Body of pancreas (tissue), 4 donors: Measurements from ENCODE around the gene GRID1. TPM values are rescaled to one million over a fixed set of nuclear protein-coding genes. Genes with fewer than 3 reads are reported as not detected.

Experiments used
- ATAC-seq: fragments of 150-250 bp; one replicate; pipeline ENCODE4 v1.9.1; 2016
- DNase-seq, 4 donors: peaks; one replicate each; pipeline ENCODE4 v3.0.0-alpha.2; 2019
- H3K27ac ChIP-seq, 4 donors: fragments of 200-600 bp; sonication (generic); 1 replicate in 3 of 4; 2 replicates in 1 of 4; pipeline versions ENCODE4 v1.5.1 to v1.6.1; 2016 to 2019; ENCODE audit warnings: mild to moderate bottlenecking in 1 of 4, mixed read lengths in 1 of 4, moderate library complexity in 1 of 4
- H3K27me3 ChIP-seq, 2 donors: fragments of 200-600 bp; sonication (generic); one replicate each; pipeline ENCODE4 v1.6.0; 2016; ENCODE audit warnings: mild to moderate bottlenecking in 1 of 2
- H3K36me3 ChIP-seq, 2 donors: fragments of 200-600 bp; sonication (generic); replicated peaks in 1 of 2; 2 replicates each; pipeline ENCODE4 v1.5.1; 2016; ENCODE audit warnings: low read depth in 2 of 2; ENCODE audit not compliant: insufficient read depth in 1 of 2
- H3K4me1 ChIP-seq: fragments of 200-600 bp; sonication (generic); one replicate; pipeline ENCODE4 v1.6.0; 2016
- H3K4me3 ChIP-seq, 2 donors: fragments of 200-600 bp; sonication (generic); 1 replicate in 1 of 2; 2 replicates in 1 of 2; pipeline ENCODE4 v1.5.1; 2016 to 2019
- H3K9me3 ChIP-seq, 3 donors: fragments of 200-600 bp; sonication (generic); 1 replicate in 2 of 3; 2 replicates in 1 of 3; pipeline ENCODE4 v1.5.1; 2016
- CTCF ChIP-seq, 7 experiments: fragments of 450-650 bp in 4 of 7; fragments of 200-600 bp in 3 of 7; sonication (generic) in 3 of 7; IDR thresholded peaks; one replicate each; pipeline ENCODE4 v1.5.1; 2016 to 2019; ENCODE audit warnings: antibody characterized with exemption in 7 of 7
- POLR2A ChIP-seq, 3 donors: fragments of 450-650 bp; IDR thresholded peaks; one replicate each; pipeline ENCODE4 v1.6.1; 2016; ENCODE audit warnings: antibody characterized with exemption in 3 of 3, mild to moderate bottlenecking in 2 of 3
- WGBS, 2 donors: methylation state at CpG; one replicate each; pipeline ENCODE4 v1.1.5; 2017; 5-methylcytosine and 5-hydroxymethylcytosine counted together
- intact Hi-C: fragments of 100-400 bp; cut with DNase I; formaldehyde crosslinking; loops from one replicate; pipeline ENCODE4 v1.15.1; 2023
- total RNA-seq, 2 donors: library from RNA; depleted of rRNA; stranded (reverse); fragments of >200 nt; gene quantifications; one replicate each; pipeline ENCODE4 v1.1.0, GENCODE V29; 2016

GRID1 gene
- total RNA-seq, 2 donors from 2014 or later = 1.0 to 1.6 TPM

GRCh38 chr10:86402283-86402941 lies 35.8 kb upstream of the GRID1 start:
- H3K4me1 ChIP-seq = peaks cover 37% of the 10 kb centered on the region
- H3K27ac ChIP-seq = peak overlapping the region; percentile 39 to 94 (median 74)
- DNase-seq = peak in 1 of 4 donors; percentile 43
- no peaks in the 10 kb centered on the region for H3K27me3 ChIP-seq
- 25 to 43% methylated on average over 16 to 18 of the region's 18 CpGs for WGBS, 2 donors
- no peak for ATAC-seq
- H3K9me3 ChIP-seq = no peaks in the 10 kb centered on the region
- H3K36me3 ChIP-seq = no peaks in the 10 kb centered on the region
- intact Hi-C loops = no loop called here
- H3K4me3 ChIP-seq = no peak overlapping the region
- TF ChIP-seq POLR2A (IDR thresholded peaks at IDR 0.05) (peak in 1 of 3 donors; percentile 25), CTCF (IDR thresholded peaks at IDR 0.05) (no peak)

GRCh38 chr10:86401588-86402282 lies 35.1 kb upstream of the GRID1 start:
- DNase-seq = peak; percentile 24 to 52 (median 44)
- ATAC-seq = peak; percentile 9
- H3K9me3 ChIP-seq = no peaks in the 10 kb centered on the region
- WGBS, 2 donors = 27 to 31% methylated on average over 19 to 26 of the region's 27 CpGs
- H3K27ac ChIP-seq = peak overlapping the region; percentile 88 to 94 (median 92)
- no peaks in the 10 kb centered on the region for H3K27me3 ChIP-seq
- no peaks in the 10 kb centered on the region for H3K36me3 ChIP-seq
- H3K4me3 ChIP-seq = peak overlapping the region; percentile 33 to 34
- TF ChIP-seq POLR2A (IDR thresholded peaks at IDR 0.05) = no peak
- no peak for TF ChIP-seq CTCF (IDR thresholded peaks at IDR 0.05)
- intact Hi-C loops = no loop called here
- H3K4me1 ChIP-seq = peaks cover 37% of the 10 kb centered on the region

- H3K9me3 ChIP-seq = no peaks in the 10 kb centered on the region
- peak overlapping the region; percentile 88 to 94 (median 92) for H3K27ac ChIP-seq
- 0 to 1% methylated on average over 7 to 76 of the region's 76 CpGs for WGBS, 2 donors
- DNase-seq = peak; percentile 65 to 81 (median 74)
- peak overlapping the region; percentile 33 to 34 for H3K4me3 ChIP-seq
- intact Hi-C loops = no loop called here
- no peaks in the 10 kb centered on the region for H3K36me3 ChIP-seq
- H3K4me1 ChIP-seq = peaks cover 37% of the 10 kb centered on the region
- ATAC-seq = peak; percentile 47
- TF ChIP-seq CTCF (IDR thresholded peaks at IDR 0.05) = peak in 3 of 7 experiments; percentile 29 to 35 (median 30)
- peak; percentile 31 to 52 (median 44) for TF ChIP-seq POLR2A (IDR thresholded peaks at IDR 0.05)
- H3K27me3 ChIP-seq = no peaks in the 10 kb centered on the region
These were observed 34.4 kb upstream of the GRID1 start for GRCh38 chr10:86400705-86401587.

- DNase-seq (peak; percentile 97 to 98 (median 98)), ATAC-seq (peak; percentile 91)
- Histone ChIP-seq H3K36me3 (no peaks in the 10 kb centered on the region), H3K9me3 (no peaks in the 10 kb centered on the region), H3K27ac (peak overlapping the region; percentile 88 to 94 (median 92)), H3K4me3 (peak overlapping the region; percentile 33 to 34), H3K4me1 (peaks cover 37% of the 10 kb centered on the region), H3K27me3 (no peaks in the 10 kb centered on the region)
- 0 to 1% methylated on average over 19 to 69 of the region's 90 CpGs for WGBS, 2 donors
- TF ChIP-seq CTCF (IDR thresholded peaks at IDR 0.05) = peak; percentile 93 to 99 (median 98)
- peak; percentile 51 to 81 (median 64) for TF ChIP-seq POLR2A (IDR thresholded peaks at IDR 0.05)
- intact Hi-C loops = no loop called here
These were observed 33.5 kb upstream of the GRID1 start for GRCh38 chr10:86399879-86400704.
